A673 (cell line): Measurements from ENCODE around the gene MRPL58. TPM values are rescaled to one million over a fixed set of nuclear protein-coding genes. Genes with fewer than 3 reads are reported as not detected.

Experiments used
- Bru-seq: library from RNA; stranded (reverse); fragments of 400-500 nt; gene quantifications from one replicate; lab custom pipeline; 2021; lab: Mats Ljungman, UMichigan
- BruChase-seq, 2 experiments: library from RNA; stranded (reverse); fragments of 400-500 nt; gene quantifications; one replicate each; lab custom pipeline; 2021; lab: Mats Ljungman, UMichigan
- BruUV-seq: library from RNA; stranded (reverse); fragments of 400-500 nt; replicated peaks from 2 replicates; lab custom pipeline; 2021; lab: Mats Ljungman, UMichigan
- CTCF ChIA-PET: fragments of 300-600 bp; sonication (Branson Sonifier 250); formaldehyde crosslinking; loops from one replicate; lab custom pipeline; 2022; ENCODE audit warnings: antibody characterized with exemption; lab: Charles Lee
- POLR2A ChIA-PET: fragments of 300-600 bp; sonication (Branson Sonifier 250); formaldehyde crosslinking; loops from one replicate; lab custom pipeline; 2022; ENCODE audit warnings: antibody characterized with exemption; ENCODE audit not compliant: low non-redundant PET; lab: Charles Lee
- DNase-seq: peaks from one replicate; pipeline ENCODE4 v3.0.0-alpha.2; 2015; ENCODE audit warnings: low spot score
- H3K27ac ChIP-seq: fragments of 200-600 bp; sonication (generic); 2 replicates; pipeline ENCODE4 v1.5.1; 2016; ENCODE audit warnings: mixed run types, low read depth, mild to moderate bottlenecking, mixed read lengths, antibody characterized with exemption, low read length; ENCODE audit not compliant: poor library complexity, severe bottlenecking
- H3K27me3 ChIP-seq: fragments of 200-600 bp; sonication (generic); replicated peaks from 2 replicates; pipeline ENCODE4 v1.6.1; 2017; ENCODE audit warnings: mixed run types, low read depth, mild to moderate bottlenecking, mixed read lengths, antibody characterized with exemption, low read length; ENCODE audit not compliant: insufficient read depth, poor library complexity
- H3K36me3 ChIP-seq: fragments of 200-600 bp; sonication (generic); 2 replicates; pipeline ENCODE4 v1.6.1; 2016; ENCODE audit warnings: mixed run types, mild to moderate bottlenecking, mixed read lengths, antibody characterized with exemption, low read length; ENCODE audit not compliant: insufficient read depth, poor library complexity, severe bottlenecking
- H3K4me1 ChIP-seq: fragments of 200-600 bp; sonication (generic); 2 replicates; pipeline ENCODE4 v1.6.1; 2017; ENCODE audit warnings: mixed run types, mild to moderate bottlenecking, mixed read lengths, antibody characterized with exemption, low read length; ENCODE audit not compliant: insufficient read depth, poor library complexity, severe bottlenecking
- H3K4me3 ChIP-seq: fragments of 200-600 bp; sonication (generic); 2 replicates; pipeline ENCODE4 v1.5.1; 2016; ENCODE audit warnings: low read depth, mixed run types, mild to moderate bottlenecking, mixed read lengths, low read length; ENCODE audit not compliant: poor library complexity, severe bottlenecking
- H3K9me3 ChIP-seq: fragments of 200-600 bp; sonication (generic); 2 replicates; pipeline ENCODE4 v1.6.1; 2016; ENCODE audit warnings: mixed run types, low read depth, mild to moderate bottlenecking, mixed read lengths, antibody characterized with exemption, low read length; ENCODE audit not compliant: poor library complexity, severe bottlenecking
- CTCF ChIP-seq: fragments of 300-800, 200-600 bp; sonication (generic); conservative IDR thresholded peaks from 2 replicates; pipeline ENCODE4 v1.5.1; 2017; ENCODE audit warnings: low read depth, mild to moderate bottlenecking, antibody characterized with exemption, low read length, moderate library complexity, mixed read lengths
- EZH2 ChIP-seq: fragments of 200-600 bp; sonication (generic); IDR thresholded peaks from 2 replicates; pipeline ENCODE4 v1.6.1; 2017; ENCODE audit warnings: borderline replicate concordance, low read depth, mild to moderate bottlenecking, mixed read lengths, antibody characterized with exemption, low read length; ENCODE audit not compliant: poor library complexity, severe bottlenecking
- intact Hi-C: fragments of 100-400 bp; cut with micrococcal nuclease; formaldehyde crosslinking; loops from one replicate; pipeline ENCODE4 v1.10.0; 2022; ENCODE audit not compliant: unreplicated experiment
- long read RNA-seq: library from polyadenylated mRNA; stranded (forward); transcript quantifications from one replicate; pipeline ENCODE4 v2.0.0, GENCODE V29; 2022
- total RNA-seq: library from RNA; stranded (reverse); gene quantifications from 2 replicates; pipeline ENCODE4 v1.2.3, GENCODE V29; 2021

MRPL58 gene
- total RNA-seq (59.9 and 61.4 TPM in 2 replicates), Bru-seq, nascent RNA (percentile 75 among the genes with signal in this experiment), BruChase-seq, experiment 1, labeled RNA remaining after a 2-hour chase (percentile 74 among the genes with signal in this experiment), BruChase-seq, experiment 2, labeled RNA remaining after a 6-hour chase (percentile 79 among the genes with signal in this experiment)
- long read RNA-seq, transcript MRPL58-201 (6 exons, 890 nt): major isoform, 60 of 67 reads
- long read RNA-seq, partial matches to known transcripts: 2 of 67 reads
- long read RNA-seq, other reads (novel, unspliced or antisense): 3 of 67 reads

GRCh38 chr17:75012346-75013091 is at the start of gene MRPL58:
TSS of gene MRPL58 (plus strand) at chr17:75012670. CDS start at chr17:75012687, 17 bp downstream.
- POLR2A ChIA-PET: interaction anchor here (0.5 to 0.6 kb wide), 2 partner anchors 33 to 39 kb away, joined by 3 to 13 read pairs; no protein-coding TSS in a partner anchor
- DNase-seq: peak; percentile 94
- Histone ChIP-seq H3K36me3 (no peaks in the 10 kb centered on the region), H3K27ac (peak within 1 kb of the TSS; percentile 66), H3K9me3 (no peaks in the 10 kb centered on the region), H3K27me3 (no peaks in the 10 kb centered on the region), H3K4me3 (peak within 1 kb of the TSS; percentile 63), H3K4me1 (peaks cover 18% of the 10 kb centered on the region)
- BruUV-seq: no TSS peak
- peak; percentile 57 for TF ChIP-seq CTCF
- no peak for TF ChIP-seq EZH2
- intact Hi-C loops: loop anchor here (2.0 kb wide), 2 partner anchors 20 to 26 kb away; partner anchors contain the start of gene CDR2L
- CTCF ChIA-PET: interaction anchor here (0.6 to 3.6 kb wide), 7 partner anchors 14 to 101 kb away, joined by 3 to 24 read pairs (median 5); partner anchors contain the start of gene CDR2L

DNA sequence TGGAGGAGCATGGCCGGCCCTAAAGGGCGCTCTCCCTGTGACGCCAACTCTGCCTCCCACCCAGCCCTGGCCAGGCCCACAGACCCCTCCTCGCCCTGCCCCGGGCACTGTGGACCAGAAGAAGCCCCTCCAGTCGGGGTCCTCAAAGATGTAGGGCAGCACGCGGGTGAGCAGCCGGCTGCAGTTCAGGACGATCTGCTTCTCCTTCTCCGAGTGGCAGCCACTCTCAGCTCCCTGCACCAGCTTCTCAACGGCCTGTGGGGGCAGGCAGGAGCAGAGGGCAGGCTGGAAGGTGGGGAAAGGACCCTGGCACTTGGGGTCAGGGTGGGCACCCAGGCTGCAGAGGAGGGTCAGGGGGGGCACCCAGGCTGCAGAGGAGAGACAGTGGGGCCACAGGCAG is 48.8 kb upstream of the MRPL58 start:
- Histone ChIP-seq H3K27ac (no peak overlapping the region), H3K36me3 (no peaks in the 10 kb centered on the region), H3K27me3 (no peaks in the 10 kb centered on the region), H3K4me1 (no peaks in the 10 kb centered on the region), H3K4me3 (no peak overlapping the region), H3K9me3 (no peaks in the 10 kb centered on the region)
- intact Hi-C loops: loop anchor here (5.0 to 10.0 kb wide), 2 partner anchors 69 to 151 kb away; no protein-coding TSS in a partner anchor
- ChIA-PET CTCF (no interaction called here), POLR2A (interaction anchor here (0.7 kb wide), 1 partner anchor 10 kb away, joined by 4 read pairs; no protein-coding TSS in a partner anchor)
- no peak for DNase-seq
- no TSS peak for BruUV-seq
- peak; percentile 25; the same call in 1 of the 2 replicates for TF ChIP-seq CTCF
- TF ChIP-seq EZH2: no peak

GRCh38 chr17:74964246-74964761 is 48.2 kb upstream of the MRPL58 start:
- CTCF ChIA-PET: no interaction called here
- TF ChIP-seq CTCF (no peak), EZH2 (no peak)
- no TSS peak for BruUV-seq
- intact Hi-C loops: loop anchor here (5.0 to 10.0 kb wide), 2 partner anchors 68 to 150 kb away; no protein-coding TSS in a partner anchor
- no peaks in the 10 kb centered on the region for H3K4me1 ChIP-seq
- no peaks in the 10 kb centered on the region for H3K27me3 ChIP-seq
- no peak overlapping the region for H3K4me3 ChIP-seq
- no peaks in the 10 kb centered on the region for H3K36me3 ChIP-seq
- H3K27ac ChIP-seq: no peak overlapping the region
- POLR2A ChIA-PET: no interaction called here
- H3K9me3 ChIP-seq: no peaks in the 10 kb centered on the region
- DNase-seq: no peak
